Caco-2 (cell line): ENCODE measurements around the gene CLEC3B. TPM values are rescaled to one million over a fixed set of nuclear protein-coding genes. Genes with fewer than 3 reads are reported as not detected.

Source experiments
- BruUV-seq: library from RNA; stranded (reverse); fragments of 400-500 nt; replicated peaks from 2 replicates; lab custom pipeline; 2021; lab: Mats Ljungman, UMichigan
- CTCF ChIA-PET: fragments of 300-600 bp; sonication (Branson Sonifier 250); formaldehyde crosslinking; loops from one replicate; lab custom pipeline; 2022; ENCODE audit warnings: antibody characterized with exemption; lab: Charles Lee
- POLR2A ChIA-PET: fragments of 300-600 bp; sonication (Branson Sonifier 250); formaldehyde crosslinking; loops from one replicate; lab custom pipeline; 2022; ENCODE audit warnings: antibody characterized with exemption; lab: Charles Lee
- DNase-seq, 2 experiments: peaks; one replicate each; pipeline versions ENCODE4 v3.0.0 to v3.0.0-alpha.2; 2020 to 2022
- H3K27me3 ChIP-seq: replicated peaks from 2 replicates; pipeline ENCODE4 v1.6.0; 2011; ENCODE audit warnings: low read length; ENCODE audit not compliant: control insufficient read depth, insufficient read depth
- H3K36me3 ChIP-seq: 2 replicates; pipeline ENCODE4 v1.5.1; 2011; ENCODE audit warnings: low read length; ENCODE audit not compliant: control insufficient read depth, insufficient read depth
- H3K4me1 ChIP-seq: fragments of 250-450 bp; sonication (Bioruptor Pico); 2 replicates; pipeline ENCODE4 v1.5.1; 2020; ENCODE audit warnings: mild to moderate bottlenecking
- H3K4me3 ChIP-seq: 2 replicates; pipeline ENCODE4 v1.5.1; 2011; ENCODE audit warnings: low read depth, mild to moderate bottlenecking, control low read depth, low read length
- H3K9me3 ChIP-seq: fragments of 250-450 bp; sonication (Bioruptor Pico); 2 replicates; pipeline ENCODE4 v1.5.1; 2020; ENCODE audit warnings: mild to moderate bottlenecking, moderate library complexity
- H3K27ac Mint-ChIP-seq: one replicate; pipeline ENCODE4 v1.8.0; 2022; ENCODE audit warnings: mixed read lengths; ENCODE audit not compliant: unreplicated experiment
- H3K27me3 Mint-ChIP-seq: one replicate; pipeline ENCODE4 v1.8.0; 2022; ENCODE audit warnings: mixed read lengths; ENCODE audit not compliant: insufficient read depth, unreplicated experiment
- H3K36me3 Mint-ChIP-seq: one replicate; pipeline ENCODE4 v1.8.0; 2022; ENCODE audit warnings: mild to moderate bottlenecking, mixed read lengths; ENCODE audit not compliant: insufficient read depth, unreplicated experiment
- H3K4me1 Mint-ChIP-seq: one replicate; pipeline ENCODE4 v1.8.0; 2022; ENCODE audit warnings: low read depth, mixed read lengths; ENCODE audit not compliant: unreplicated experiment
- H3K4me3 Mint-ChIP-seq: one replicate; pipeline ENCODE4 v1.8.0; 2022; ENCODE audit warnings: mild to moderate bottlenecking, moderate library complexity, mixed read lengths; ENCODE audit not compliant: unreplicated experiment
- H3K9me3 Mint-ChIP-seq: one replicate; pipeline ENCODE4 v1.8.0; 2022; ENCODE audit warnings: mixed read lengths; ENCODE audit not compliant: unreplicated experiment
- CTCF ChIP-seq, 2 experiments: fragments of 200-600 bp in 1 of 2; IDR thresholded peaks; 1 replicate in 1 of 2; 2 replicates in 1 of 2; pipeline versions ENCODE4 v1.5.1 to v1.8.0; 2011 to 2022; ENCODE audit warnings: antibody characterized with exemption in 1 of 2, control low read depth in 1 of 2, inconsistent platforms in 1 of 2, low read depth in 1 of 2, low read length in 1 of 2, mild to moderate bottlenecking in 1 of 2, moderate library complexity in 1 of 2; ENCODE audit not compliant: insufficient read depth in 1 of 2, severe bottlenecking in 1 of 2, unreplicated experiment in 1 of 2
- intact Hi-C: fragments of 100-400 bp; cut with micrococcal nuclease; formaldehyde crosslinking; loops from one replicate; pipeline ENCODE4 v1.10.0; 2022; ENCODE audit not compliant: unreplicated experiment
- total RNA-seq: library from RNA; stranded (reverse); gene quantifications from 2 replicates; pipeline ENCODE4 v1.2.3, GENCODE V29; 2022

The CLEC3B gene
- total RNA-seq, 1 experiment from 2014 or later: 1.1 TPM

DNA sequence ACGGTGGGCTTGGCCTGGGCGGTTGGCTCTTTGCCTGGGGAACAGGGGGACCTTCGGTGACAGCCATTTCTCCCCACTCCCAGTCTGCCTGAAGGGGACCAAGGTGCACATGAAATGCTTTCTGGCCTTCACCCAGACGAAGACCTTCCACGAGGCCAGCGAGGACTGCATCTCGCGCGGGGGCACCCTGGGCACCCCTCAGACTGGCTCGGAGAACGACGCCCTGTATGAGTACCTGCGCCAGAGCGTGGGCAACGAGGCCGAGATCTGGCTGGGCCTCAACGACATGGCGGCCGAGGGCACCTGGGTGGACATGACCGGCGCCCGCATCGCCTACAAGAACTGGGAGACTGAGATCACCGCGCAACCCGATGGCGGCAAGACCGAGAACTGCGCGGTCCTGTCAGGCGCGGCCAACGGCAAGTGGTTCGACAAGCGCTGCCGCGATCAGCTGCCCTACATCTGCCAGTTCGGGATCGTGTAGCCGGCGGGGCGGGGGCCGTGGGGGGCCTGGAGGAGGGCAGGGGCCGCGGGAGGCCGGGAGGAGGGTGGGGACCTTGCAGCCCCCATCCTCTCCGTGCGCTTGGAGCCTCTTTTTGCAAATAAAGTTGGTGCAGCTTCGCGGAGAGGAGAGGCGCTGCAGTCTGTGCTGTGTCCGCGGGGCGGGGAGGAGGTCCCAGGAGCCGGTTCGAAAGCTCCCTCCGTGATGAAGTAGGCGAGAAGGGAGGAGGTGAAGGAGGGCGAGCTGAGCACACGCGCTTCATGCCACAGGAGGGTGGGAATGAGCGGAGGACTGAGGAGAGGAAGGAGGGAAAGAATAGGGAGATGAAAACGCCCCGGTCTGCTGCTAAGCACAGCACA is 9.6 kb downstream of the CLEC3B start:
- no peak for TF ChIP-seq CTCF (IDR thresholded peaks at IDR 0.05; ENCODE audit: insufficient read depth in 1 of 2, low read depth in 1 of 2, low read length in 1 of 2, severe bottlenecking in 1 of 2, unreplicated experiment in 1 of 2)
- ChIA-PET POLR2A (no interaction called here), CTCF (interaction anchor here (0.6 to 1.5 kb wide), 5 partner anchors 20 to 375 kb away, joined by 3 to 12 read pairs (median 4); no protein-coding TSS in a partner anchor)
- no peak for DNase-seq
- Histone ChIP-seq H3K36me3 (no peaks in the 10 kb centered on the region), H3K4me3 (peak overlapping the region; percentile 15), H3K27me3 (no peaks in the 10 kb centered on the region), H3K4me1 (no peaks in the 10 kb centered on the region), H3K9me3 (no peaks in the 10 kb centered on the region)
- Mint-ChIP-seq H3K36me3 (peaks cover 5% of the 10 kb centered on the region), H3K27ac (no peak overlapping the region), H3K4me3 (peak overlapping the region; percentile 43), H3K27me3 (peaks cover 6% of the 10 kb centered on the region), H3K9me3 (no peaks in the 10 kb centered on the region), H3K4me1 (no peaks in the 10 kb centered on the region)
- intact Hi-C loops: no loop called here
- BruUV-seq: no TSS peak

GRCh38 chr3:45037720-45038455 is 11.8 kb downstream of the CLEC3B start:
- intact Hi-C loops: loop anchor here (1.0 kb wide), 1 partner anchor 17 kb away; no protein-coding TSS in a partner anchor
- Mint-ChIP-seq H3K9me3 (no peaks in the 10 kb centered on the region), H3K4me3 (peak overlapping the region; percentile 58), H3K27ac (no peak overlapping the region), H3K36me3 (no peaks in the 10 kb centered on the region), H3K4me1 (no peaks in the 10 kb centered on the region), H3K27me3 (peaks cover 6% of the 10 kb centered on the region)
- no peaks in the 10 kb centered on the region for H3K4me1 ChIP-seq
- no peaks in the 10 kb centered on the region for H3K9me3 ChIP-seq
- ChIA-PET CTCF (interaction anchor here (2.0 to 2.1 kb wide), 2 partner anchors 18 to 172 kb away, joined by 13 to 14 read pairs; no protein-coding TSS in a partner anchor), POLR2A (no interaction called here)
- no peaks in the 10 kb centered on the region for H3K36me3 ChIP-seq
- TF ChIP-seq CTCF (IDR thresholded peaks at IDR 0.05; ENCODE audit: insufficient read depth in 1 of 2, low read depth in 1 of 2, low read length in 1 of 2, severe bottlenecking in 1 of 2, unreplicated experiment in 1 of 2): peak; percentile 90 to 95
- no peak overlapping the region for H3K4me3 ChIP-seq
- no peaks in the 10 kb centered on the region for H3K27me3 ChIP-seq
- BruUV-seq: no TSS peak
- peak; percentile 91 for DNase-seq

DNA sequence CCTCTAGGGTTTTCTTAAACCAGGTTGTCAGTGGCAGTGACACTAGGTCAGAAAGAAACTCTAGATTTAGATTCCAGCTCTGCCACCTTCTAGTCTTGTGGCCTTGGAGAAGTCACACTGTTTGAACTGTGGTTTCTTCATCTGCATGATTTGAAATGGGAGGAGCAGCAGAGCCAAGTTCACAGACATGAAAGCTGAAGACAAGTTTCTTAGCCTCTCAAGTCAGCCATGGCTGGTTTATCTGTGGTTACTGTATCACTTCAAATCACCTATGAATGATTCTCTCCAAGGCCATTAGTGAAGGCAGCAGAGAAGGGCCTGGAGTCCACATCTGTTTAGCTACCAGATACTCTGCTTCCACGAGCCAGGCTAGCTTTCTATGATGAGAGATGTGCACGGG is 15.6 kb downstream of the CLEC3B start:
- Histone ChIP-seq H3K9me3 (no peaks in the 10 kb centered on the region), H3K36me3 (no peaks in the 10 kb centered on the region), H3K4me1 (no peaks in the 10 kb centered on the region), H3K4me3 (no peak overlapping the region), H3K27me3 (no peaks in the 10 kb centered on the region)
- Mint-ChIP-seq H3K27ac (no peak overlapping the region), H3K9me3 (no peaks in the 10 kb centered on the region), H3K4me3 (no peak overlapping the region), H3K4me1 (peaks cover 6% of the 10 kb centered on the region), H3K27me3 (peaks cover 4% of the 10 kb centered on the region), H3K36me3 (no peaks in the 10 kb centered on the region)
- no peak for TF ChIP-seq CTCF (IDR thresholded peaks at IDR 0.05; ENCODE audit: insufficient read depth in 1 of 2, low read depth in 1 of 2, low read length in 1 of 2, severe bottlenecking in 1 of 2, unreplicated experiment in 1 of 2)
- POLR2A ChIA-PET: no interaction called here
- CTCF ChIA-PET: interaction anchor here (0.7 to 3.8 kb wide), 5 partner anchors 9 to 168 kb away, joined by 3 to 66 read pairs (median 3); no protein-coding TSS in a partner anchor
- no TSS peak for BruUV-seq
- no peak for DNase-seq
- intact Hi-C loops: loop anchor here (2.0 kb wide), 1 partner anchor 457 kb away; no protein-coding TSS in a partner anchor
